ENCODE measurements around the gene KCP.

GRCh38 chr7:128840326-128841170 lies 70.0 kb downstream of the KCP start:
- TF ChIP-seq, protein P1, sequence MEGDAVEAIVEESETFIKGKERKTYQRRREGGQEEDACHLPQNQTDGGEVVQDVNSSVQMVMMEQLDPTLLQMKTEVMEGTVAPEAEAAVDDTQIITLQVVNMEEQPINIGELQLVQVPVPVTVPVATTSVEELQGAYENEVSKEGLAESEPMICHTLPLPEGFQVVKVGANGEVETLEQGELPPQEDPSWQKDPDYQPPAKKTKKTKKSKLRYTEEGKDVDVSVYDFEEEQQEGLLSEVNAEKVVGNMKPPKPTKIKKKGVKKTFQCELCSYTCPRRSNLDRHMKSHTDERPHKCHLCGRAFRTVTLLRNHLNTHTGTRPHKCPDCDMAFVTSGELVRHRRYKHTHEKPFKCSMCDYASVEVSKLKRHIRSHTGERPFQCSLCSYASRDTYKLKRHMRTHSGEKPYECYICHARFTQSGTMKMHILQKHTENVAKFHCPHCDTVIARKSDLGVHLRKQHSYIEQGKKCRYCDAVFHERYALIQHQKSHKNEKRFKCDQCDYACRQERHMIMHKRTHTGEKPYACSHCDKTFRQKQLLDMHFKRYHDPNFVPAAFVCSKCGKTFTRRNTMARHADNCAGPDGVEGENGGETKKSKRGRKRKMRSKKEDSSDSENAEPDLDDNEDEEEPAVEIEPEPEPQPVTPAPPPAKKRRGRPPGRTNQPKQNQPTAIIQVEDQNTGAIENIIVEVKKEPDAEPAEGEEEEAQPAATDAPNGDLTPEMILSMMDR (IDR thresholded peaks at IDR 0.05): no peak
- TF ChIP-seq POLR2A (IDR thresholded peaks at IDR 0.05): no peak
